MM.1S (cell line): Measurements from ENCODE around the gene PROX1.

Experiments used
- CTCF ChIP-seq: fragments of 300-600 bp; sonication (generic); IDR thresholded peaks from 2 replicates; pipeline ENCODE4 v1.5.1; 2016; ENCODE audit warnings: antibody characterized with exemption, low read length, mixed read lengths
- EZH2 ChIP-seq: fragments of 300-600 bp; sonication (generic); optimal IDR thresholded peaks from 2 replicates; pipeline ENCODE3; 2017; ENCODE audit warnings: low read depth, mild to moderate bottlenecking, antibody characterized with exemption, low read length, mixed read lengths
- EZH2phosphoT487 ChIP-seq: fragments of 300-600 bp; sonication (generic); IDR thresholded peaks from 2 replicates; pipeline ENCODE4 v1.6.1; 2018; ENCODE audit warnings: antibody characterized with exemption, low read length

GRCh38 chr1:214085325-214085724, 97.6 kb downstream of the PROX1 start:
- TF ChIP-seq EZH2 (no peak), CTCF (no peak), EZH2phosphoT487 (no peak)
